Measurements from ENCODE around the gene NFIA.

NFIA gene

DNA sequence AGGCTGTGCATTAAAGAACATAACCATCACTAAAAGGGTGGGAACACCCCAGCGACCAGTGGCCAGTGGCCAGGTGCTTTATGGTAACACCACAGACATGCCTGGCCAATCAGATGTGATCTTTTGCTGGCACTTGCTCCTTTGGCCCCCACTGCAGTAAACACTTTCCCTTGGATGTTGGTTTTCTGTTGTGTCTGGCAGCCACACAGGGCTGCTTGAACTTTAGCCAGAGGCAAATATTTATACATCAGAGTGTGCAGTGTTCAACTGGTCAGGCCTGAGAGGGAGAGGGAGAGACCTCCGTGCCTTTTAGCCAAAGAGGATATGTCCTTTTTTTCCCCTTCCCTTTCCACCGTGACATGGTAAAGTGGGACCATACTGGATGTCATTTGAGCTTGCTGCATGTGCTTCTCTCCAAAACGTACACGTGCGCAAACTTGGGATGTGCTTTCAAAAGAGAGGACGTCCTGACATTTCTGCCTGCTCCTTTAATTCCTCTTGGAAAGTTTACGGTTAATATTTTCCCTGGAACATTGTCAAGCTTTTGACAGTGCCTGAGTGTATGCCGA, 101.2 kb downstream of the NFIA start:
- no peaks in the 10 kb centered on the region for H4K20me1 ChIP-seq (ENCODE audit: insufficient read depth)
- H3K79me2 ChIP-seq (ENCODE audit: insufficient read depth, low read depth): no peaks in the 10 kb centered on the region
- no peaks in the 10 kb centered on the region for H3K27me3 ChIP-seq (ENCODE audit: insufficient read depth, low read depth)
- no peak for TF ChIP-seq CTCF (conservative IDR thresholded peaks at IDR 0.05; ENCODE audit: low read depth, low read length)
- H3K4me1 ChIP-seq (ENCODE audit: low read depth, poor library complexity, severe bottlenecking): no peaks in the 10 kb centered on the region
- H2AFZ ChIP-seq (ENCODE audit: low read depth): no peak overlapping the region
- H3K27ac ChIP-seq: no peak overlapping the region
- H3K9ac ChIP-seq: no peak overlapping the region
- H3K36me3 ChIP-seq (ENCODE audit: insufficient read depth): no peaks in the 10 kb centered on the region
- H3K4me3 ChIP-seq (IDR thresholded peaks at IDR 0.05; ENCODE audit: insufficient read depth, low read depth, low read length): no peak overlapping the region
- no peak overlapping the region for H3K4me2 ChIP-seq

DNA sequence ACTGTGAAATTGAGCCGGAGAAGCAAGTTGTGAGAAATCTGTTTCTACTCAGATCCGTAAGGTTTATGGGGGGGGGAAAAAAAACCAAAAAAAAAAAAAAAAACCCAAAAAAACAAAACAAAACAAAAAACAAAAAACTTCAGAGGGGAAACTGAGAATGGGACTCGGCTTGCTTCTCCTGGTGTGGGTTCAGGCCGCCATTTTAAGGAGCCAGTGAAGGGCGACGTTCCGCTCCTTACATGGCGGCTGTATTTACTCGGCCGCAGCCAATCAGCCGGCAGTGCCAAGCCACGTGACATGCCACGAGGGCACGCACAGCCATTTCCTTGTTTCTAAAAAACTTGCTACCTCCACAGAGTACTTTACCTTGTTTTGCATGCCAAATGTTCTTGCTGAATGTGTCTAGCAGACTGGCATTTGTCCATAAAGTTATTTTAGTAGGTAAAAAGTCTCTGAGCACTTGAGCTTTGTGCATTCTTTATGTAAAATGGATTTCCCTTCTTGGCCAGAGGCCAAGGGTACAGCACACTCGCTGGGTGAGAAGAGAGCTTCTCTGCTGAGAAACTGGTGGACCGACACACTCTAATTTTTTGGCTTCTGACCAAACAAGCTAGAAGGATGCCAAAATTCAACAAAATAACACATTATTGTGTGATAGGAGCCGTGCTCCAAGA, 101.8 kb downstream of the NFIA start:
- Histone ChIP-seq H3K27ac (no peak overlapping the region), H3K4me3 (IDR thresholded peaks at IDR 0.05; ENCODE audit: insufficient read depth, low read depth, low read length) (no peak overlapping the region), H3K27me3 (ENCODE audit: insufficient read depth, low read depth) (no peaks in the 10 kb centered on the region), H3K4me1 (ENCODE audit: low read depth, poor library complexity, severe bottlenecking) (no peaks in the 10 kb centered on the region), H4K20me1 (ENCODE audit: insufficient read depth) (no peaks in the 10 kb centered on the region), H3K36me3 (ENCODE audit: insufficient read depth) (no peaks in the 10 kb centered on the region), H3K9ac (no peak overlapping the region), H2AFZ (ENCODE audit: low read depth) (no peak overlapping the region), H3K4me2 (no peak overlapping the region), H3K79me2 (ENCODE audit: insufficient read depth, low read depth) (no peaks in the 10 kb centered on the region)
- no peak for TF ChIP-seq CTCF (conservative IDR thresholded peaks at IDR 0.05; ENCODE audit: low read depth, low read length)

- Histone ChIP-seq H3K4me3 (IDR thresholded peaks at IDR 0.05; ENCODE audit: insufficient read depth, low read depth, low read length) (no peak overlapping the region), H3K4me1 (ENCODE audit: low read depth, poor library complexity, severe bottlenecking) (no peaks in the 10 kb centered on the region), H3K4me2 (no peak overlapping the region), H3K9ac (no peak overlapping the region), H4K20me1 (ENCODE audit: insufficient read depth) (no peaks in the 10 kb centered on the region), H2AFZ (ENCODE audit: low read depth) (no peak overlapping the region), H3K36me3 (ENCODE audit: insufficient read depth) (no peaks in the 10 kb centered on the region), H3K79me2 (ENCODE audit: insufficient read depth, low read depth) (no peaks in the 10 kb centered on the region), H3K27me3 (ENCODE audit: insufficient read depth, low read depth) (no peaks in the 10 kb centered on the region), H3K27ac (no peak overlapping the region)
- no peak for TF ChIP-seq CTCF (conservative IDR thresholded peaks at IDR 0.05; ENCODE audit: low read depth, low read length)
Measured at GRCh38 chr1:61184714-61185106, 102.3 kb downstream of the NFIA start.

- Histone ChIP-seq H3K79me2 (ENCODE audit: insufficient read depth, low read depth) (no peaks in the 10 kb centered on the region), H3K36me3 (ENCODE audit: insufficient read depth) (no peaks in the 10 kb centered on the region), H3K4me2 (no peak overlapping the region), H3K4me3 (IDR thresholded peaks at IDR 0.05; ENCODE audit: insufficient read depth, low read depth, low read length) (no peak overlapping the region), H3K9ac (no peak overlapping the region), H3K4me1 (ENCODE audit: low read depth, poor library complexity, severe bottlenecking) (no peaks in the 10 kb centered on the region), H2AFZ (ENCODE audit: low read depth) (no peak overlapping the region), H3K27ac (no peak overlapping the region), H4K20me1 (ENCODE audit: insufficient read depth) (no peaks in the 10 kb centered on the region), H3K27me3 (ENCODE audit: insufficient read depth, low read depth) (no peaks in the 10 kb centered on the region)
- no peak for TF ChIP-seq CTCF (conservative IDR thresholded peaks at IDR 0.05; ENCODE audit: low read depth, low read length)
Measured at GRCh38 chr1:61186753-61187152, 104.4 kb downstream of the NFIA start.
